GM12801 (cell line): ENCODE data around the gene CLEC18A.
"Not testable (repeated sequence)": the region's sequence is repeated elsewhere in the genome, so short reads cannot be mapped to it uniquely, and the experiment has no call there.

ENCODE experiments used
- CTCF ChIP-seq: IDR thresholded peaks from one replicate; pipeline ENCODE4 v1.5.1; 2011; ENCODE audit warnings: control low read depth; ENCODE audit not compliant: insufficient read length; ENCODE audit errors: extremely low read depth

Gene CLEC18A

GRCh38 chr16:69951017-69951671, at the start of gene CLEC18A:
Gene CLEC18A, plus strand, starts transcription at chr16:69951334. Its CDS starts 33 bp downstream, at chr16:69951367.
- TF ChIP-seq CTCF: not testable (repeated sequence)

GRCh38 chr16:69903865-69904415, 47.2 kb upstream of the CLEC18A start:
- TF ChIP-seq CTCF: no peak

- no peak for TF ChIP-seq CTCF
Observed at GRCh38 chr16:69904495-69905170, 46.5 kb upstream of the CLEC18A start.

- TF ChIP-seq CTCF: no peak
Observed at GRCh38 chr16:69905171-69905555, 46.0 kb upstream of the CLEC18A start.

GRCh38 chr16:69906838-69907401, 44.2 kb upstream of the CLEC18A start:
- no peak for TF ChIP-seq CTCF

- no peak for TF ChIP-seq CTCF
Observed at GRCh38 chr16:69909043-69909442, 42.1 kb upstream of the CLEC18A start.

- no peak for TF ChIP-seq CTCF
Observed at GRCh38 chr16:69909760-69910159, 41.4 kb upstream of the CLEC18A start.
